Tibial nerve (tissue), 4 donors: ENCODE data around the gene MAB21L4.

Experiments
- CTCF ChIP-seq, 5 experiments: fragments of 200-600 bp in 3 of 5; fragments of 450-650 bp in 2 of 5; sonication (generic) in 3 of 5; IDR thresholded peaks; one replicate each; pipeline ENCODE4 v1.5.1; 2016 to 2019; ENCODE audit warnings: antibody characterized with exemption in 5 of 5, mild to moderate bottlenecking in 3 of 5, moderate library complexity in 2 of 5
- EP300 ChIP-seq, 2 donors: sonication (generic); formaldehyde crosslinking; IDR thresholded peaks; one replicate each; pipeline ENCODE4 v1.6.1; 2017; ENCODE audit warnings: antibody characterized with exemption in 2 of 2, mild to moderate bottlenecking in 1 of 2
- POLR2A ChIP-seq, 2 donors: fragments of 450-650 bp; IDR thresholded peaks; one replicate each; pipeline ENCODE4 v1.6.1; 2017; ENCODE audit warnings: antibody characterized with exemption in 2 of 2, mild to moderate bottlenecking in 2 of 2, moderate library complexity in 2 of 2

DNA sequence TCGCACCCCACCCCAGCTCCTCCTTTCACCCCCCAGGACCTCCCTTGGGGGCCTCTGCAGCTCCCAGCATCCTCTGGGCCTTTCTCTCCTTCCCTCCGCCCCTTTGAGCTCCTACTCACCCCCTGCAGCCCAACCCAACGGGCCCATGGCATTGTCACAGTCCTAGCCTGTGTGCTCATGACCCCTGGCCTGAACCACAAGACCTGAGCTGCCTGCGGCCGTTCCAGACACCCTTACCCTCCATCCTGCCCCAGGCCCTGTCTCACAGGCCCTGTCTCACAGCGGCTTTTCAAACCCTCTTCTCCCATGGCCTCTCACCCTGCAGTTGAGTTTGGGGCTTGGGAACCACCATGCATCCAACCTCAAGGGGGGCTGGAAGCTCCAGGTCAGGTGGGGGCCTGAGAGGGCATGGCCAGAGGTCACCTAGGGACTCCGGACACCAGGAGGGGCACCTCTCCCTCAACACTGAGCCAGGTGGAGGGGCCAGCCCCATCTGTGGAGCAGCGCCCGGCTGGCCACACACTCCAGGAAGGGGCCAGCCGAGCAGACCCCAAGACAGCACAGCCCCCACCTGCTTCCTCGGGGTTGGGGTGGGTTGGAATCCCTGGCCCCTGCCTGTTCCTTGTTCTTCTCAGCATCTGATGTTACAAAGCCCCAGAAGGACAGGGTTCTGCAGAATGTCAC lies 6.9 kb downstream of the MAB21L4 start:
- TF ChIP-seq CTCF (IDR thresholded peaks at IDR 0.05) (no peak), POLR2A (IDR thresholded peaks at IDR 0.05) (no peak), EP300 (IDR thresholded peaks at IDR 0.05) (no peak)
